Activated CD4-positive, alpha-beta T cell treated with anti-CD3 and anti-CD28 coated beads, Interleukin-2, amount 50 U/mL, for 48 hours (primary cell): ENCODE data around the gene CERS2.

Experiments
- DNase-seq, 2 experiments: peaks; one replicate each; pipeline ENCODE4 v3.0.0-alpha.2; 2020

Gene CERS2, protein sequence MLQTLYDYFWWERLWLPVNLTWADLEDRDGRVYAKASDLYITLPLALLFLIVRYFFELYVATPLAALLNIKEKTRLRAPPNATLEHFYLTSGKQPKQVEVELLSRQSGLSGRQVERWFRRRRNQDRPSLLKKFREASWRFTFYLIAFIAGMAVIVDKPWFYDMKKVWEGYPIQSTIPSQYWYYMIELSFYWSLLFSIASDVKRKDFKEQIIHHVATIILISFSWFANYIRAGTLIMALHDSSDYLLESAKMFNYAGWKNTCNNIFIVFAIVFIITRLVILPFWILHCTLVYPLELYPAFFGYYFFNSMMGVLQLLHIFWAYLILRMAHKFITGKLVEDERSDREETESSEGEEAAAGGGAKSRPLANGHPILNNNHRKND

GRCh38 chr1:150974580-150975478 lies at the start of gene CERS2:
CERS2 (minus strand) TSS chr1:150974835; CDS start chr1:150969090, 5,745 bp downstream.
- DNase-seq = peak; percentile 64 to 67

- no peak for DNase-seq
Measured at GRCh38 chr1:151013518-151013917, 38.9 kb upstream of the CERS2 start.

GRCh38 chr1:151012684-151013471 lies 38.2 kb upstream of the CERS2 start:
- no peak for DNase-seq

DNA sequence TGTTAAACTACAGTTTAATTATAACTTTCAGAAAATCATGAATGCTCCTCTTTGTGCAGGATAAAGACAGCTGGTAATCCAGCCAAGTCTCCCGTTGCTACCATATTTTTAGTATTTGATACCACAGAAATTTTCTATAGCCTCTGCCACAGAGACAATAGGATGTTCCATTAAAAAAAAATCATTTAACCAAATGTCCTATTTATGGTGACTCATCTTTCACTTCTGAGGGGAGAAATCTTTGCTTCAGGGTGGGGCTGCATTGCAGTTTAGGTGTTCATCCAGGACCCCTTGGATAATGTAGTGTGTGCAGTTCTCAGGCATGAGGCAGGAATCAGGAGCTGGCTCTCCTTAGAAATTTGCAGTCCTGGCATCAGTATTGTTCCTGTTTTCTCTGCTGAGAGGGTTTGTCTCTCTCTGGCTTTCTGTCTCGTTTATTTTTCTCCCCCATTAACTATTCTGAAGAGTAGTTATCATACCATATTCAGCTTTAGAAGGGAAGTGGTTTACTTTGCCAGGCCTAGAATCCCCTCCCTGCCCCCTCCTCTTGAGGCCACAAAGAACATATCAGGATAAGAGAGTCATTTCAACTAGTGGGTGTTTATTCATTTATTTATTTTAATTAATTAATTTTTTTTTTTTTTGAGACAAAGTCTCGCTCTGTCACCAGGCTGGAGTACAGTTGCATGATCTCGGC lies 36.7 kb upstream of the CERS2 start:
- DNase-seq = no peak

DNA sequence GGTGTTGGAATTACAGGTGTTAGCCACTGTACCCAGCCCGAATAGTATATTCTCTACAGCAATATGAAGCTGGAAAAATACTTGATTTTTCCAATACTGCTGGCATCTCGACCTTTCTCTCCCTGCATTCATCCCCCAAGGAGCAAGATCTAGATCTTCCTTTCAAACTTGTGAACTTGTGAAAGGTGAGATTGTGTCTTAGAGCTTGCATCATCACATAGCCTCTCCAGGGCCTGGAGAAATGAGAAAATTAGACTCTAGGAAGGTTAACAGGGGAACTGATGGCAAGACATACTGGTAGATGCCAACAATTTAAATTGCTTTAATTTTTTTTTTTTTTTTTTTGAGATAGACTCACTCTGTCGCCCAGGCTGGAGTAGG lies 35.7 kb upstream of the CERS2 start:
- no peak for DNase-seq

GRCh38 chr1:151009674-151010345 lies 35.2 kb upstream of the CERS2 start:
- DNase-seq = no peak

DNA sequence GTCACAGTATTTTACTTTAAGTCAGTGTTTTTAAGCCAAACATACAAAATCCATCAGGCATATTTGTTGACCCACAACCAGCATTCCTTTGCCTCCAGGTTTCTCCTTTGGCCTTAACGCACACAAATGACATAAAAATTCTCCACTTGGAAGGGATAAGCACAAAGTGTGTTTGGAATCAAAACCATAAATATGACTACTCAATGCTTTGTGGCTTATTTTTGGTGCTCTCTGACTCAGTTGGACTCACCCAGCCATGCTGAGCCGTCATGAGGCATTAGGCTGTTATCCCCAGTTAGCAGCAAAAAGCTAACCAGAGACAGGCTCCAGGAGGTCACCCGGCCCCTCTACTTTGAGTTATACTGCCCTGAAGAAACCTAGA lies 34.6 kb upstream of the CERS2 start:
- DNase-seq = peak in 1 of 2 experiments; percentile 16

GRCh38 chr1:151008244-151009205 lies 33.9 kb upstream of the CERS2 start, which contains the start of gene PRUNE1:
PRUNE1 (plus strand) TSS chr1:151008449; CDS start chr1:151008633, 184 bp downstream.
- DNase-seq = peak; percentile 97 to 98

- DNase-seq = no peak
Measured at GRCh38 chr1:151007853-151008243, 33.2 kb upstream of the CERS2 start.

DNA sequence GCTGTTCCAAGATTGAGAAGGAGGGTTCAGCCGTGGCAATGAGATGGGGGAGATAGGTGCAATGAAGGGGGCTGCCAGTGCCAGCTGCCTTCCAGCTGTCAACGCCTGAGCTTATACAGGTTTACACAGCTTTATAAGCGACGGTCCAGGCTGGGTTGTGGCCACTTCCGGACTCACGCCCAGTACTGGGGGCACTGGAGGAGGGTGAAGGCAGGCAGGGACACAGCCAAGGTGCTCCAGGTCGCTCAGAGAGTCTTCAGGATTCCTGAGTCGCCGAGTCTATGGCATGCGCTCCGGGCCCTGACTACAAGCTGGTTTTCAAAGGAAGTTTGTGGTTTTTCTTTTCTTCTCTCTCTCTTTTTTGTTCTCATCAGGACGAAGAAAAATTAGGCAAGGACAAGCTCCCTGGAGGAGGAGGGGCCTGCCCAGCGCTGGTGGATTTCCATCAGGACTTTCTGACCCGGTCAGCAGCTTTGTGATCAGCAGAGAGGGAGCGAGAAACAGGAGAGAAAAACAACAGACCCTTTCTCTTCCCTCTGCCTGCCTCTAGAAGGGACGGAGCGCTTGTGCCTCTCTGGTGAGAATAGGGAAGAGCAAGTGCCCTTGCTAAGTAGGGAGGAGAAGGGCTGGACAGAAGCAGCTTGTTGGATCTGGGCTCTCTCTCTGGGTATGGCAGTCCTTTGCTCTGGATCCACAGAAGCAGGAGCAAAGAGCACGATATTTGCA lies 31.9 kb upstream of the CERS2 start, which contains the start of gene MINDY1:
MINDY1 (minus strand) TSS at position 576 of the 726 bp plus-strand sequence. CDS start 4,285 bp downstream, outside the sequence.
- peak; percentile 44 to 59 for DNase-seq

DNA sequence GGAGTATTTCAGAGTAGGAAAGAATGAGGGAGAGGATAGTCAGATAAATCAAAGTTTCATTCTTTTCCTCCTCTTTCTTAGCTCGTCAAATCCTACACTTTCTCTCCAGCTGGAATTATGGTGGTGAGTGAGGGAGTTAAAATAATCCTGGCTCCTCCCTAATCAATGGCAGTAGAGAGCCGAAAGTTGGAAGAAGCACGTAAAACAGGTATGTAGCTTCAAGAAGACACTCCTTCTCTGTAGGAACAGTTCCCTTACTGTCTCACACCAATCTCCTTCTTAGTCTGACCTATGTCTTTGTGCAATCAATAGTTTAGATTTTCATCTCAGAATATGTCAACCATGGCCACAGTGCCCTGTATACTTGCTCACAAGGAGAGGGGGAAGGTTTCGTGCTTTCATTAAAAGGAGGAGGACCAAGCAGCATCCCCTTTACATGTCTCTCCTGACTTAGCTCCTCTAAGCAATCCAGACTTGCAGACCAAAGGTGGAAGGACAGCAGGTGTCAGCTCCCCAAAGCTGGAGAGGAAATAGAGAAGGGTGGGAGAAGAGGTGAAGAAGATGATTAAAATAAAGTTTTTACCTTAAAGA lies 31.2 kb upstream of the CERS2 start:
- no peak for DNase-seq

DNA sequence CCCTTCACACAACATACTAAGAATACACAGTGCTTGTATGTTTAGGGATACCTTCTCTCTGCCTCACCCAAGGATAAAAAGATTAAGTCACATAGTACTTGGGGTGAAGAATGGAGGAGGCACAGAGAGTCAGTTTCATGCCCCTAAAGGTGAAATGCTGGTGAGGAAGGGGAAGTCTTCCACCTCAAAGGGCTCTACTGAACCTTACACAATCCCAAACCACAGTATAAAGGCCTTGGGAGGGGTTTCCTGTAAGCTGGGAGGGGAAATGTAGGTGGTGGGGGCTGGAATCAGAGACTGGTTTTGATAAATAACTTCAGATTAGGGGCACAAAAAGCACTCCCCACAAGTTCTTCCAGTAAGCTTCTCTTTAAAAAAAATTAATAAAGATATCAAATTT lies 28.5 kb upstream of the CERS2 start:
- DNase-seq = no peak

GRCh38 chr1:151002611-151003010 lies 28.0 kb upstream of the CERS2 start:
- no peak for DNase-seq

- DNase-seq = no peak
Measured at GRCh38 chr1:151002051-151002450, 27.4 kb upstream of the CERS2 start.

DNA sequence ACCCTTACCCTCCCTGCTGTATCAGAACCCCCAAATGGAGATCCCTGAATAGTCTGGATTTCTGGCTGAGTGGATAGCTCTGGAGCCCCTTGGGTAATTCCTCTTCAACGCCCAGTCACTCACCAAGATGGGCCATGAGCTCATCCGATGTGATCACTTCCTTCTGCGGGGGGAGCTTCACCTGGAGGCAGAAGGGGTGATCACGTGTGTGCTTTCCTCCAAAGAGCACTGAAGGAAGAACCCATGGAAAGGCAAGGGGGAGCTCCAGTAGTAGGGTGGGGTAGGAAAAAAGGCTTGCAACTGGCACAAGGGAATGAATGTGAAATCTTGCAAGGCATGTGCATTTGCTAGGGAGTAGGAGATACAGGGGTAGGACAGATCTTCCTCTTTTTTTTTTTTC lies 27.0 kb upstream of the CERS2 start:
- DNase-seq = no peak

DNA sequence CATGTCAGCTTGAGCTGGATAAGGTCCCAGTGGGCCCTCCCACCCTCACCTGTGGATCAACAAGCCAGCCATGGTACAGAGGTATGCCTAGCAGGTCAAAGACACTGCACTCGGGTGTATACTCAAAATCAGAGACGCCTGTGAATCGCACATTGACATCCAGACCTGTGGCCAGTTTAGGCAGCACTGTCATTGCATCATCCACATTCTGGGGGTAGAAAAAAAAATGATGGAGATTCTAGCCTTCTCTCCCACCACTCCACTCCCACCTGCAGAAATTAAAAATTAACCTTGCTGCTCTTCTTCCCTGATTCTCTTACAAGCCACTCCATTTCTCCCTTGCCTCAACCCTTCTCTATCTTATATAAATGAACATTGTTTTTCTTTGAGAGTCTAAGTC lies 25.8 kb upstream of the CERS2 start:
- DNase-seq = no peak

GRCh38 chr1:150999926-151000325 lies 25.3 kb upstream of the CERS2 start:
- DNase-seq = no peak

DNA sequence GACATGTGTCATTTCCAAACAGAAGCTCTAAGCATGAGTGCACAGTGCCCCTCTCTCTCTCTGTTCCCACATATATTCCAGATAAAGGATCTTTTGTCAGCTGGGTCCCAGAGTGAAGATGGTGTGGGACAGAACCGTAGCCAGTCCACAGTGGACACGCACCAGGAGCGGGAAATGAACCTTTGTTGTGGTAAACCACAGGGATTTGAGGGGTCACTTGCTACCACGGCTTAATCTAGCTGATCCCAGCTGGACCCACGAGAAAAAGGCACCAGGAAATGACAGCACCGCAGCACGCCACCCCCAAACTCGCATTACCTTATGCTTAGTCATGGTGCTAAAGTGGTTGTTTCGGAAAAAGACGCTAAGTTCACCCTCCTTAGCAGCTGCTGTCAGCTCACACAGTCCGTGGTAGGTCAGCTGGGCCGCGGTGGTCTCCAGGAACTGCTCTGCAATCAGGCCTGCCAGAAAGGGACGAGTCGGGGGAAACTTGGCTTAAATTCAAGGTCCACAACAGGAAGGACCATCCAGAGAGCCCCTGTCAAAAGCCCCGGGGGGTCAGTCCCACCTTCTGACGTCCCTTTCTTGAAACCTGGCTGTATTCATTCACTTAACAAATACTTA lies 24.5 kb upstream of the CERS2 start:
- no peak for DNase-seq

DNA sequence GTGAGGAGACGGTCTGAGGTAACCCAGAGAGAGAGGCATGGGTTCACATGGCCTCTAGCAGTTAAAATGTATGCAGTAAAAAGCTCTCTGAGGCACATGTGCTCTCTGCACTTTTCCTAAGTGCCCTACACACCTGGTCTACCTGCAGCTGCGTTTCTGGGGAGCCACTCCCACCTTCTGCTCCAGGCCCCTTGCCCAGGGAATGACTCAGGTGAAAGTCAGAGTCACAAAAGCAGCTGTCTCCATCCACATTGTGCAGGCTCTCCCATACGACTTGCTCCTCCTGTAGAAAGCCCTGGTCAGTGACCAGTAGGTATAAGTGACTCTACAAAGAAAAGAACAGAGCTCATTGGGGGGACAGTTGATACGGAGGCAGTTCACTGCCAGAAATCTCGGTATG lies 23.3 kb upstream of the CERS2 start:
- DNase-seq = no peak
